ENCODE data around the gene INPP5B. TPM values are rescaled to one million over a fixed set of nuclear protein-coding genes. Genes with fewer than 3 reads are reported as not detected.

INPP5B gene
- total RNA-seq, 2 donors from 2014 or later = 21.6 to 25.2 TPM

- ATAC-seq = peak; percentile 88
- DNase-seq = no peak
These were observed 56.4 kb downstream of the INPP5B start for GRCh38 chr1:37890378-37891014.

GRCh38 chr1:37888022-37888700, 58.7 kb downstream of the INPP5B start:
- intact Hi-C loops (cut with DNase I, micrococcal nuclease) = no loop called here
- no peak for ATAC-seq
- DNase-seq = no peak

More at GRCh38 chr1:37890378-37891014, 56.4 kb downstream of the INPP5B start:
- intact Hi-C loops (cut with DNase I, micrococcal nuclease) = no loop called here

GRCh38 chr1:37884145-37884544, 62.7 kb downstream of the INPP5B start:
- ATAC-seq (no peak), DNase-seq (no peak)
- intact Hi-C loops (cut with DNase I, micrococcal nuclease) = no loop called here

- intact Hi-C loops (cut with DNase I, micrococcal nuclease) = no loop called here
- ATAC-seq (no peak), DNase-seq (no peak)
These were observed 63.2 kb downstream of the INPP5B start for GRCh38 chr1:37883671-37884070.

GRCh38 chr1:37879865-37880264, 67.0 kb downstream of the INPP5B start:
- DNase-seq (no peak), ATAC-seq (no peak)
- intact Hi-C loops (cut with DNase I, micrococcal nuclease) = no loop called here

- DNase-seq (no peak), ATAC-seq (no peak)
- intact Hi-C loops (cut with DNase I, micrococcal nuclease) = no loop called here
These were observed 68.8 kb downstream of the INPP5B start for GRCh38 chr1:37878071-37878470.

GRCh38 chr1:37875833-37876232, 71.0 kb downstream of the INPP5B start:
- intact Hi-C loops (cut with DNase I, micrococcal nuclease) = no loop called here
- DNase-seq = no peak
- no peak for ATAC-seq

GRCh38 chr1:37872692-37873091, 74.2 kb downstream of the INPP5B start:
- intact Hi-C loops (cut with DNase I, micrococcal nuclease) = no loop called here
- ATAC-seq (no peak), DNase-seq (no peak)

GRCh38 chr1:37868466-37868865, 78.4 kb downstream of the INPP5B start:
- ATAC-seq = no peak
- no peak for DNase-seq
- intact Hi-C loops (cut with DNase I, micrococcal nuclease) = no loop called here

- no peak for DNase-seq
- intact Hi-C loops (cut with DNase I, micrococcal nuclease) = no loop called here
These were observed 79.1 kb downstream of the INPP5B start for GRCh38 chr1:37867784-37868183.

GRCh38 chr1:37866491-37866890, 80.4 kb downstream of the INPP5B start:
- ATAC-seq = no peak

More at GRCh38 chr1:37867784-37868183, 79.1 kb downstream of the INPP5B start:
- ATAC-seq = no peak

GRCh38 chr1:37865348-37866120, 81.3 kb downstream of the INPP5B start:
- no peak for ATAC-seq
- DNase-seq = no peak
- intact Hi-C loops (cut with DNase I, micrococcal nuclease) = no loop called here

More at GRCh38 chr1:37866491-37866890, 80.4 kb downstream of the INPP5B start:
- intact Hi-C loops (cut with DNase I, micrococcal nuclease) = no loop called here
- DNase-seq = no peak

GRCh38 chr1:37862330-37862729, 84.5 kb downstream of the INPP5B start:
- DNase-seq = no peak
- ATAC-seq = no peak
- intact Hi-C loops (cut with DNase I, micrococcal nuclease) = no loop called here

- no peak for DNase-seq
- no peak for ATAC-seq
- intact Hi-C loops (cut with DNase I, micrococcal nuclease) = no loop called here
These were observed 85.7 kb downstream of the INPP5B start for GRCh38 chr1:37861151-37861550.

GRCh38 chr1:37860346-37860666, 86.5 kb downstream of the INPP5B start:
- no peak for ATAC-seq
- no peak for DNase-seq
- intact Hi-C loops (cut with DNase I, micrococcal nuclease) = no loop called here

GRCh38 chr1:37859507-37860345, 87.1 kb downstream of the INPP5B start, which contains the start of gene MTF1:
Gene MTF1, minus strand, starts transcription at chr1:37859592. Its CDS starts 1,934 bp downstream, at chr1:37857658.
- peak; percentile 97 for ATAC-seq
- DNase-seq = peak; percentile 97 to 98
- intact Hi-C loops (cut with DNase I, micrococcal nuclease) = no loop called here

GRCh38 chr1:37858931-37859506, 87.8 kb downstream of the INPP5B start:
- DNase-seq (no peak), ATAC-seq (peak; percentile 5)
- intact Hi-C loops (cut with DNase I, micrococcal nuclease) = no loop called here

GRCh38 chr1:37854406-37854805, 92.4 kb downstream of the INPP5B start:
- intact Hi-C loops (cut with DNase I, micrococcal nuclease) = no loop called here
- DNase-seq = no peak
- ATAC-seq = no peak

GRCh38 chr1:37853157-37853556, 93.7 kb downstream of the INPP5B start:
- DNase-seq (no peak), ATAC-seq (no peak)
- intact Hi-C loops (cut with DNase I, micrococcal nuclease) = no loop called here
